K562 (cell line): ENCODE data around the gene CDKN2D. TPM values are rescaled to one million over a fixed set of nuclear protein-coding genes. Genes with fewer than 3 reads are reported as not detected.

Experiments used
- ETV5 ChIP-seq: sonication (generic); formaldehyde crosslinking; IDR thresholded peaks from 2 replicates; pipeline ENCODE4 v1.4.0; 2020; ENCODE audit warnings: low read depth, mild to moderate bottlenecking, missing genetic modification reagents
- GATA2 ChIP-seq: sonication (generic); formaldehyde crosslinking; IDR thresholded peaks from 2 replicates; pipeline ENCODE4 v1.4.0; 2020; ENCODE audit warnings: mild to moderate bottlenecking, missing genetic modification reagents
- GATAD2A ChIP-seq: fragments of 450-650 bp; IDR thresholded peaks from 2 replicates; pipeline ENCODE4 v1.6.1; 2017
- KAT8 ChIP-seq: fragments of 450-650 bp; IDR thresholded peaks from 2 replicates; pipeline ENCODE4 v1.6.1; 2016; ENCODE audit warnings: low read depth, mild to moderate bottlenecking
- KLF16 ChIP-seq: IDR thresholded peaks from 2 replicates; pipeline ENCODE4 v1.6.1; 2016; ENCODE audit warnings: antibody characterized with exemption
- PREB ChIP-seq: sonication (generic); formaldehyde crosslinking; IDR thresholded peaks from 2 replicates; pipeline ENCODE4 v1.8.1; 2023; ENCODE audit warnings: mild to moderate bottlenecking, missing genetic modification reagents
- RBBP5 ChIP-seq: fragments of 200-600 bp; sonication (generic); IDR thresholded peaks from 2 replicates; pipeline ENCODE4 v1.6.1; 2012; ENCODE audit warnings: borderline replicate concordance, mild to moderate bottlenecking, low read length, control low read depth, inconsistent platforms; ENCODE audit not compliant: insufficient read depth, poor library complexity, severe bottlenecking
- RERE ChIP-seq: sonication (generic); formaldehyde crosslinking; IDR thresholded peaks from 2 replicates; pipeline ENCODE4 v1.8.0; 2023; ENCODE audit warnings: missing genetic modification reagents, mild to moderate bottlenecking, borderline replicate concordance
- RFX7 ChIP-seq: fragments of 250-450 bp; sonication (Bioruptor Pico); IDR thresholded peaks from 2 replicates; pipeline ENCODE4 v1.5.1; 2021; ENCODE audit warnings: mild to moderate bottlenecking
- ZNF407 ChIP-seq: fragments of 450-650 bp; IDR thresholded peaks from 2 replicates; pipeline ENCODE4 v1.6.1; 2016; ENCODE audit warnings: low read depth
- polyA plus RNA-seq, 8 experiments: library from polyadenylated mRNA; depleted of rRNA in 4 of 8; stranded (reverse) in 5 of 8; unstranded in 3 of 8; fragments of >200 nt; fragmentation: Nextera tagmentation in 2 of 8; fragmentation: Illumina TruSeq in 1 of 8; extraction: Ambion mirVana in 2 of 8; extraction: Trizol in 1 of 8; gene quantifications; 2 replicates each; pipeline versions ENCODE4 v1.2.1 to v1.2.3, GENCODE V29; 2011 to 2014; ENCODE audit warnings: inconsistent platforms in 1 of 8, missing spikeins in 1 of 8
- total RNA-seq, 7 experiments: library from RNA; depleted of rRNA in 6 of 7; stranded (reverse); fragments of >200 nt in 6 of 7; fragmentation: Illumina TruSeq in 2 of 7; extraction: Trizol in 2 of 7; gene quantifications; 2 replicates each; pipeline versions ENCODE4 v1.2.1 to v1.2.3, GENCODE V29; 2011 to 2021; ENCODE audit warnings: low replicate concordance in 1 of 7
- TF ChIP-seq, protein P1 (sequence below): fragments of 450-650 bp; IDR thresholded peaks from 2 replicates; pipeline ENCODE4 v1.6.1; 2016; ENCODE audit warnings: low read depth, mild to moderate bottlenecking, moderate library complexity

The CDKN2D gene
- total and polyA plus RNA-seq, 9 of the 15 experiments (the other 6 are each of a cell fraction or from before 2014, with no cell fraction given) = 0.41 to 8.2 (median 3.7) TPM

GRCh38 chr19:10543420-10544241 lies 25.1 kb downstream of the CDKN2D start, which contains the start of gene ATG4D (continued):
- TF ChIP-seq RERE (CRISPR knock-in tag) (no peak), RFX7 (no peak), GATA2 (CRISPR knock-in tag) (peak; percentile 95), ZNF407 (no peak), PREB (CRISPR knock-in tag) (no peak), KAT8 (no peak), ETV5 (CRISPR knock-in tag) (peak; percentile 32; the same call in 1 of the 2 replicates), RBBP5 (peak; percentile 20), KLF16 (peak; percentile 92), GATAD2A (peak; percentile 70; the same call in 1 of the 2 replicates)
- TF ChIP-seq, protein P1, sequence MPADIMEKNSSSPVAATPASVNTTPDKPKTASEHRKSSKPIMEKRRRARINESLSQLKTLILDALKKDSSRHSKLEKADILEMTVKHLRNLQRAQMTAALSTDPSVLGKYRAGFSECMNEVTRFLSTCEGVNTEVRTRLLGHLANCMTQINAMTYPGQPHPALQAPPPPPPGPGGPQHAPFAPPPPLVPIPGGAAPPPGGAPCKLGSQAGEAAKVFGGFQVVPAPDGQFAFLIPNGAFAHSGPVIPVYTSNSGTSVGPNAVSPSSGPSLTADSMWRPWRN = peak; percentile 65
